Sciatic nerve (tissue), 2 donors: Measurements from ENCODE around the gene ARHGEF11. TPM values are rescaled to one million over a fixed set of nuclear protein-coding genes. Genes with fewer than 3 reads are reported as not detected.
A peak's percentile ranks its signal among the peaks of the same experiment; 100 is the strongest.

ENCODE experiments used
- ATAC-seq: fragments of 200-7000 bp; cut with Tn5 transposase; one replicate; pipeline ENCODE4 v1.9.1; 2020; ENCODE audit warnings: mild to moderate bottlenecking, moderate library complexity
- DNase-seq: peaks from one replicate; pipeline ENCODE4 v3.0.0-alpha.2; 2020; ENCODE audit warnings: low spot score
- intact Hi-C: fragments of 100-400 bp; cut with DNase I; formaldehyde crosslinking; loops from one replicate; pipeline ENCODE4 v1.14.2; 2022
- microRNA-seq: library from miRNA; unstranded; fragments of <30 nt; microRNA quantifications from one replicate; pipeline ENCODE4 v1.2.0, GENCODE V29; 2020
- total RNA-seq: library from RNA; stranded (reverse); fragmentation: NEBNext Ultra II Directional; extraction: Animal tissue kit (Norgen Biotek cat#: 25700); gene quantifications from one replicate; pipeline ENCODE4 v1.2.1, GENCODE V29; 2021
- donor health status: DM: no; HTN: no; CAD: no.
- donor health status: DM: no; HTN: no; CAD: no.

The ARHGEF11 gene
- total RNA-seq, 1 donor from 2014 or later: 38.4 TPM

- intact Hi-C loops: no loop called here
- ATAC-seq (peak; percentile 49), DNase-seq (peak; percentile 86)
These were observed 152.2 kb downstream of the ARHGEF11 start, which contains the start of gene PEAR1 for GRCh38 chr1:156893048-156893953. TSS of gene PEAR1 (plus strand) at chr1:156893718. CDS start at chr1:156903927, 10,209 bp downstream.

DNA sequence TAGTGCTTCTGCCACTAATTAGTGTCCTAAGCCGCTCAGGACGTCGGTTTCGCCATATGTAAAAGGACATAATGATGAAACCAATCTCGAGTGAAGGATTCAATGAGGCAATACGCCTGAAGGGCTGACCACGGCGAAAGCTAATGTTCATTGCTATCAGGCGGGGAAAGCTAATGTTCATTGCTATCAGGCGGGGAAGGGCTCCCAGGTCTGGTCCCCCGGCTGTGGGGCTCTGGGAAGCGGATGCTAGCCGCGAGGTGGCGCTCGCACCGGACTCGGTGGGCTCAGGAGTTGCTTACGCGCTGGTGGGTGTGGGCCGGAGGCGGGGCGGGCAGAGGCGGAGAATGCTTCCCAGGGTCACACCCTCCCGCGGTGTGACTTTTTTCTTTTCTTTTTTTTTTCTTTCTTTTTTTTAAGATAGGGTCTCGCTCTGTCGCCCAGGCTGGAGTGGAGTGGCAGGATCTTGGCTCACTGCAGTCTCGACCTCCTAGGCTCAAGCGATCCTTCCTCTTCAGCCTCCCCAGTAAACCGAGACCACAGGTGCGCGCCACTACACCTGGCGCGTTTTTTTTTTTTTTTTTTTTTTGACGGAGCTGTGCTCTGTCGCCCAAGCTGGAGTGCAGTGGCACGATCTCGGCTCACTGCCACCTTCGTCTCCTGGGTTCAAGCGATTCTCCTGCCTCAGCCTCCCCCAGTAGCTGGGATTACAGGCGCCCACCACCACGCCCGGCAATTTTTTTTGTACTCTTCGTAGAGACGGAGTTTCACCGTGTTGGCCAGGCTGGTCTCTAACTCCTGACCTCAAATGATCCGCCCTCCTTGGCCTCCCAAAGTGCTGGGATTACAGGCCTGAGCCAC lies 153.1 kb downstream of the ARHGEF11 start:
- peak; percentile 89 for ATAC-seq
- DNase-seq: peak; percentile 97
- intact Hi-C loops: no loop called here

DNA sequence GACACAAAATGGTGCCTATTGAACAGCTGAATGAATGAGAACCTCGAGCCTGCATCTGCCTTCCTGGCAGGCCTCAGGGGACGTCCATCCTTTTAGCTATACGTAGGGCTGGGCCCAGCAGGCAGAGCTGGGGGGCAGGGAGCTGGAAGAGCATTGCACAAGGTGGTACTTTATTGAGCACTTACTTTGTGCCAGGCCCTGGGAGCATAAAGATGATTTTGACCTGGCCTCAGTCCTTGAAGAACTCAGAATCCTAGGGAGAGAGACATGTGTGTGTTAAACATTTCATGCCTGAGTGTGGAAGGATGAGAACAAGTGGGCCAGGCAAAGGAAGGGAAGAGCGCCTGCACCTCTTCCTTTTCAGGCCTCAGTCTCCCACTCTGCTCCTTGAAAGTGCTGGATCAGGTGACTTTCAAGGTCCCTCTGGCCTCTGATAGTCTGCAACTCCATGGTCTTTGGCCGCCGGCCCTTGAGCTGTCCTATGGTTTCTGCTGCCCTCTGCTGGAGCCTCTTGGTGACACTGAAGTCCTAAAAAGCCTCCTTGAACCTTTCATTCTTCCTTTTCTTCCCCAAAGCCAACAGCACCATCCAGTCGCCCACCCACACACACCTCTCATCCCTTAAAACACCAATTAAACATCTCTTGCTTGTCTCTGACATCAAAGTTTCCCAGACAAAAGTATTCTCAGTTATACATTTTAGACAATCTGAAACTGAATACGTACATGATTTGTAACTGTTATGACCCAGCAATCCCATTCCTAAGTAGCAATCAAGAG lies 155.6 kb downstream of the ARHGEF11 start:
- ATAC-seq (peak; percentile 21), DNase-seq (peak; percentile 92)
- intact Hi-C loops: no loop called here

- intact Hi-C loops: no loop called here
- no peak for DNase-seq
- ATAC-seq: no peak
These were observed 157.8 kb downstream of the ARHGEF11 start for GRCh38 chr1:156887734-156888133.

DNA sequence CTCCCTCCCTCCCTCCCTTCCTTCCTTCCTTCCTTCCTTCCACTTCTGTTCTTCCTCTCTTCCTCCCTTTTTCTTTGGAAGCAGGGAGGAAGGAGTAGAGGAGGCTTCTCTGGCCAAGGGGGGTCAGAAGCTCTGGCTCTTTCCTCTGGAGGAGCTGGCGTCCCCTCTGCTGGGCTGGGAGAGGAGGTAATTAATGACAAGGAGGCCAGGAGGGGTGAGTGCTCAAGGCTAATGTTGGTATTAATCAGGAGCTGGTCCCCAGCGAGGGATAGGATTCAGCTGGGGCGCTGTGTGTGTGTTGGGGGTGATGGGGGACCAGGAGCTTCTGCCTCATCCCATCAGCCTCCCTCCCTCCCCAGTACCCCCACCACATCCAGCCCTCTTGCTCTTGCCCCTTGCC lies 158.2 kb downstream of the ARHGEF11 start:
- DNase-seq: no peak
- intact Hi-C loops: no loop called here
- ATAC-seq: no peak

- ATAC-seq (no peak), DNase-seq (no peak)
- intact Hi-C loops: no loop called here
These were observed 158.8 kb downstream of the ARHGEF11 start for GRCh38 chr1:156886583-156887281.

DNA sequence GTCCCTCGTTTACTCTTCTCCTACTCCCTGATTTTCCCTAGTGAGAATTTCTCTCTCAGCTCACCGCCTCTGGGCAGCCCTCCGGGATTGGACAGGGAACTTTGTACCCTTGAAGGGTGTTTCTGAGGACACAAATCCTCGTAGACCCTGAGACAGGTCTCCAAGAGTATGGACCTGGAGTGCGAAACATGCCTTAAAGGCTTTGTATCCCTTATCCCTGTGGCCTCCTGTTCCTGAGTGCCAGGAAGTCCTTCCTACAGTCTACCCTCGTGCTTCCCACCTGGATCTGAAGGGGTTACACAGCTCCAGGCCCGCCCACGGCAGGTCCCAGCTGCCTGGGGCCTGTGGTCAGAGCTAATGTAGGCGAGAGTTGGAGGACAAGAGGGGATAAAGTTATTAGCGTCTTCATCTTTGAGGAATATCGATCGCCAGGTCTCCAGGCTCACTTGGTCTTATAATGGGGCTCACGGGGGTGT lies 159.6 kb downstream of the ARHGEF11 start:
- ATAC-seq (no peak), DNase-seq (no peak)
- intact Hi-C loops: no loop called here

- DNase-seq (no peak), ATAC-seq (no peak)
- intact Hi-C loops: no loop called here
These were observed 160.2 kb downstream of the ARHGEF11 start for GRCh38 chr1:156885314-156885713.

Small RNA genes within 50 kb of the gene (microRNA-seq; reads per million reads assigned to microRNA genes)
- not detected for gene MIR765

Other genes with a start within 250 kb of the ARHGEF11 start
- gene SH2D2A, start 228.9 kb downstream of the ARHGEF11 start, total RNA-seq: 1.6 TPM
- 0.40 TPM for gene INSRR, start 186.6 kb downstream of the ARHGEF11 start, total RNA-seq
- 1.8 TPM for gene NTRK1, start 184.9 kb downstream of the ARHGEF11 start, total RNA-seq
- gene PEAR1, start 152.0 kb downstream of the ARHGEF11 start, total RNA-seq: 74.7 TPM
- 2.5 TPM for gene LRRC71, start 125.1 kb downstream of the ARHGEF11 start, total RNA-seq
- gene ETV3L, start 54.1 kb upstream of the ARHGEF11 start, total RNA-seq: not detected
- gene ETV3, start 92.7 kb upstream of the ARHGEF11 start, total RNA-seq: 32.5 TPM